HFFc6 (cell line): ENCODE data around the gene CT45A1. TPM values are rescaled to one million over a fixed set of nuclear protein-coding genes. Genes with fewer than 3 reads are reported as not detected.
"Not testable (repeated sequence)": the region's sequence is repeated elsewhere in the genome, so short reads cannot be mapped to it uniquely, and the experiment has no call there.

Experiments
- DNase-seq: peaks from one replicate; pipeline ENCODE4 v3.0.0-alpha.2; 2018
- H3K27ac Mint-ChIP-seq: 2 replicates; pipeline ENCODE4 v1.8.0; 2020; ENCODE audit warnings: mild to moderate bottlenecking, mixed read lengths
- H3K27me3 Mint-ChIP-seq: 2 replicates; pipeline ENCODE4 v1.8.0; 2021; ENCODE audit warnings: mild to moderate bottlenecking, moderate library complexity, mixed read lengths; ENCODE audit not compliant: insufficient read depth
- H3K36me3 Mint-ChIP-seq: 2 replicates; pipeline ENCODE4 v1.8.0; 2021; ENCODE audit warnings: low read depth, mixed read lengths
- H3K4me1 Mint-ChIP-seq: 2 replicates; pipeline ENCODE4 v1.8.0; 2020; ENCODE audit warnings: low read depth, mixed read lengths
- H3K4me3 Mint-ChIP-seq: 2 replicates; pipeline ENCODE4 v1.8.0; 2020; ENCODE audit warnings: mild to moderate bottlenecking, moderate library complexity, mixed read lengths
- H3K9me3 Mint-ChIP-seq: 2 replicates; pipeline ENCODE4 v1.8.0; 2020; ENCODE audit warnings: mild to moderate bottlenecking, mixed read lengths
- long read RNA-seq: library from polyadenylated mRNA; unstranded; transcript quantifications from one replicate; pipeline ENCODE4 v2.0.0, GENCODE V29; 2019
- total RNA-seq, 6 experiments: library from RNA; stranded (reverse); fragmentation: NEBNext Ultra II Directional; extraction: Animal tissue kit (Norgen Biotek cat#: 25700); gene quantifications; 2 replicates in 1 of 6; 3 replicates in 5 of 6; pipeline ENCODE4 v1.2.3, GENCODE V29; 2021
- TF ChIP-seq, protein P1 (sequence below): fragments of 200-600 bp; sonication (generic); IDR thresholded peaks from 2 replicates; pipeline ENCODE4 v1.5.0; 2021; ENCODE audit warnings: antibody characterized with exemption, mild to moderate bottlenecking

CT45A1 gene, protein sequence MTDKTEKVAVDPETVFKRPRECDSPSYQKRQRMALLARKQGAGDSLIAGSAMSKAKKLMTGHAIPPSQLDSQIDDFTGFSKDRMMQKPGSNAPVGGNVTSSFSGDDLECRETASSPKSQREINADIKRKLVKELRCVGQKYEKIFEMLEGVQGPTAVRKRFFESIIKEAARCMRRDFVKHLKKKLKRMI
- total RNA-seq, result not detected
- long read RNA-seq, result 0 reads

DNA sequence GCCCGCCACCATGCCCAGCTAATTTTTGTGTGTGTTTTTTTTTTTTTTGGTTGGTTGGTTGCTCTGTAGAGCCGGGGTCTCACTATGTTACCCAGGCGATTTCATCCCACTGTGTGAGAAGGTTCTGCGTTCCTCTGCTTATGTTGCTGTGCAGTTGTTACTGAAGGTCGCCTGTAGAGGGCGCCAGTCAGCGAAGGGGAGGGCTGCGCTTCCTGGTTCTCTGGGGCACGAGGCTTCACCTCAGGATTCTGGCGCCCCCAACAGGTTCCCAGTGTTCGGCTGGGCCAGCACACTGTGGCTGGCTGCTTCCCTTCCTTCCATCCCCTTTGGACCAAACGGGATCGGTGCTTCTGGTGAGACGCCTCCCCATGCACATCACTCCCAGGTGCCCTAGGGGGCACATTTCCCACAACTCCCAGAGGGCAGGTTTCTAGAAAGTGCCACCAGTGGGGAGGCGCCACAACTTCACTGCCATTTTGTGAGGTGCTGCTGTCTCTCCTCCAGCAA is at the start of gene CT45A1:
Gene CT45A1 (plus strand): TSS at position 457 of the 507 bp plus-strand sequence. CDS start 5,302 bp downstream, outside the sequence.
- not testable (repeated sequence) for H3K4me3 Mint-ChIP-seq, H3K36me3 Mint-ChIP-seq, DNase-seq, H3K4me1 Mint-ChIP-seq, H3K27me3 Mint-ChIP-seq, H3K27ac Mint-ChIP-seq, H3K9me3 Mint-ChIP-seq
- TF ChIP-seq, protein P1, sequence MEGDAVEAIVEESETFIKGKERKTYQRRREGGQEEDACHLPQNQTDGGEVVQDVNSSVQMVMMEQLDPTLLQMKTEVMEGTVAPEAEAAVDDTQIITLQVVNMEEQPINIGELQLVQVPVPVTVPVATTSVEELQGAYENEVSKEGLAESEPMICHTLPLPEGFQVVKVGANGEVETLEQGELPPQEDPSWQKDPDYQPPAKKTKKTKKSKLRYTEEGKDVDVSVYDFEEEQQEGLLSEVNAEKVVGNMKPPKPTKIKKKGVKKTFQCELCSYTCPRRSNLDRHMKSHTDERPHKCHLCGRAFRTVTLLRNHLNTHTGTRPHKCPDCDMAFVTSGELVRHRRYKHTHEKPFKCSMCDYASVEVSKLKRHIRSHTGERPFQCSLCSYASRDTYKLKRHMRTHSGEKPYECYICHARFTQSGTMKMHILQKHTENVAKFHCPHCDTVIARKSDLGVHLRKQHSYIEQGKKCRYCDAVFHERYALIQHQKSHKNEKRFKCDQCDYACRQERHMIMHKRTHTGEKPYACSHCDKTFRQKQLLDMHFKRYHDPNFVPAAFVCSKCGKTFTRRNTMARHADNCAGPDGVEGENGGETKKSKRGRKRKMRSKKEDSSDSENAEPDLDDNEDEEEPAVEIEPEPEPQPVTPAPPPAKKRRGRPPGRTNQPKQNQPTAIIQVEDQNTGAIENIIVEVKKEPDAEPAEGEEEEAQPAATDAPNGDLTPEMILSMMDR, result 0 out of 2 replicates have a peak, but pooled peaks have one; percentile 12

DNA sequence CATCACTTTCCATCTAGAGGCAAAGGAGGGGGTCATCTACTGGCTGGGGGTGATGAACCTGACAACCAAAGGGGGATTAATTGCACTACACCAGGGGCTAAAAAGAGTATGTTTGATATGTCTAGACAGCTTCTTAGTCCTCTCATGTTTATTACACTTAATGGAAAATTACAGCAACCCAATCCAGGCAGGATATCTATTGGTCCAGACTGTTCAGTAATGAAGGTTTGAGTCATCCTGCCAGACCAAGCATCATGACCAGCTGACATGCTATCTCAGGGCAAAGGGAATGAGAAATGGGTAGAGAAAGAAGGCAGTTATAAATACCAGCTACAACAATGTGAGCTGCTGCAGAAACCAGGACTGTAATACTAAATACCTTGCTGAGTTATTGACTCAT is 40.5 kb upstream of the CT45A1 start:
- H3K36me3 Mint-ChIP-seq, H3K4me3 Mint-ChIP-seq, H3K27ac Mint-ChIP-seq, H3K9me3 Mint-ChIP-seq, H3K4me1 Mint-ChIP-seq, H3K27me3 Mint-ChIP-seq, DNase-seq: not testable (repeated sequence)

DNA sequence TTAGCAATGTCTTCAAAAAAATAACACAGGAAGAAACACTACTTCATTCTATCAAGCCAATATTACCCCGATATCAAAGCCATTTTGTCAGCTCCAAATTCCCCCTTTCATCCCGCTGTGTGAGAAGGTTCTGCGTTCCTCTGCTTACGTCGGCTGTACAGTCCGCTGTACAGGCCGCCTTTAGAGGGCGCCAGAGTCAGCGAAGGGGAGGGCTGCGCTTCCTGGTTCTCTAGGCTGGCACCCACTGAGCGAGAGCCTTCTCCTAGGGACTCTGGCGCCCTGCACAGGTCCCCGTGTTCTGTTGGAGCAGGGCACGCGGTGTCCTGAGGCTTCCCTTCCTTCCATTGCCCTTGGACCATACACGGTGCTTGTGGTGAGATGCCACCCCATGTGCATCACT is 25.3 kb upstream of the CT45A1 start:
- no peaks in the 10 kb centered on the region for H3K27me3 Mint-ChIP-seq
- H3K4me3 Mint-ChIP-seq, result no peak overlapping the region
- no peak for DNase-seq
- H3K27ac Mint-ChIP-seq, result no peak overlapping the region
- no peaks in the 10 kb centered on the region for H3K9me3 Mint-ChIP-seq
- TF ChIP-seq, protein P1, result no peak
- no peaks in the 10 kb centered on the region for H3K36me3 Mint-ChIP-seq
- H3K4me1 Mint-ChIP-seq, result no peaks in the 10 kb centered on the region

DNA sequence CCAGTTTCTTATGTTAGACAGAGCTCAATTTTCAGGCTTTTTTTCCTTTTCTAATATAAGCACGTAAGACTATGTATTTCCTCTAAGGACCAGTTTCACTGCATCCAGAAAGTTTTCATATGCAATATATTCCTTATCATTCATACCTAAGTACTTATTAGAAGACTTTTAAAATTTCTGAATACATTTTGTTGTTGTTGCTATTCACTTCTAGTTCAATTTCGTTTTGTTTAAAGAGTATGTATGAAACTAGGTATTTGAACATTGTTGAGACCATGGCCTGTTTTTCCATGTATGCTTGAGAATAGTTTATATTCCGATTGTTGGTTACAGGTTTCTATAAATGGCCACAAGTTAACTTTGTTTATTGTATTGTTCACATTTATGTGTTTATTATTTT is 18.0 kb upstream of the CT45A1 start:
- H3K4me3 Mint-ChIP-seq, result no peak overlapping the region
- no peak for DNase-seq
- H3K9me3 Mint-ChIP-seq, result no peaks in the 10 kb centered on the region
- TF ChIP-seq, protein P1, result no peak
- H3K36me3 Mint-ChIP-seq, result no peaks in the 10 kb centered on the region
- no peaks in the 10 kb centered on the region for H3K4me1 Mint-ChIP-seq
- no peak overlapping the region for H3K27ac Mint-ChIP-seq
- H3K27me3 Mint-ChIP-seq, result no peaks in the 10 kb centered on the region; the same call in none of the 2 replicates

DNA sequence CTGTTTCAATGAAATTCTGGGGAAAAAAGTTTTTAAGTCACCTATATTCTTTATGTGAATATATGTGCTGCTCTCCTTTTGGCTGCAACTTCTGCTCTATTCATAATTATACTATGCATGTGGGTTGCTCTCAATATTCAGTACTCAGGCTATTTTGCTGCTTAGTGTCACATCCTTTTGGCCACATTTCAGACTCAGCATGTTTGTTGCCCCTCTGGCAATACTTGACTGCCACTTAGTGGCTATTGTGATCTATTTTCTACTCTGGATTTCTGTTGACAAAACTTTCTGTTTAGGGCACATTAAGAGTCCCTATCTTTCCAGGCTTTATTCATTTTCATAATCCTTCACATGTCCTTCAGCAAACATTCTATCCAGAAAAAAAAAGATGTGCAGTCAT is 15.8 kb upstream of the CT45A1 start:
- Mint-ChIP-seq H3K27ac (no peak overlapping the region), H3K4me3 (no peak overlapping the region), H3K9me3 (no peaks in the 10 kb centered on the region), H3K36me3 (no peaks in the 10 kb centered on the region), H3K27me3 (no peaks in the 10 kb centered on the region; the same call in none of the 2 replicates), H3K4me1 (no peaks in the 10 kb centered on the region)
- no peak for DNase-seq
- TF ChIP-seq, protein P1, result no peak

DNA sequence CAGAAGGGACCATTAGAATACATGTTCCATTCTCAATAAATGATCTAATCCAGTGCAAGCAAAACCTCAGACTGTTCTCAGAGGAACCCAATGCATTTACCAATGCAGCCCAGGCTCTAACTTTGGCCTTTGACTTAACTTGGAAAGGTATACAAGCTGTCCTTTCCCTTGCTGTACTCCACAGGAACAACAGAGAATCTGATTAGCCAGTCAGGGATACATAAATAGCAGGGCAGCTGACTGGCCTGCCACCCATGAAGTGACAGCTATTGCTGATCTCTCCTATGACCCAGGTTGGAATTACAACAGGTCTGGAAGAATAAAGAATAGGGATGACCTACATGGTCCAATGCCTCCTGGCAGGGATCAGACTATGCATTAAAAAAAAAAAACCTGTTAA is 14.5 kb upstream of the CT45A1 start:
- H3K27ac Mint-ChIP-seq, result no peak overlapping the region
- H3K27me3 Mint-ChIP-seq, result no peaks in the 10 kb centered on the region; the same call in none of the 2 replicates
- H3K4me1 Mint-ChIP-seq, result no peaks in the 10 kb centered on the region
- no peaks in the 10 kb centered on the region for H3K9me3 Mint-ChIP-seq
- DNase-seq, result no peak
- H3K4me3 Mint-ChIP-seq, result no peak overlapping the region
- no peaks in the 10 kb centered on the region for H3K36me3 Mint-ChIP-seq
- TF ChIP-seq, protein P1, result no peak
